Heart left ventricle (tissue), 13 donors: ENCODE data around the gene IPO11.

Experiments used
- CTCF ChIP-seq, 12 donors: fragments of 200-600 bp; sonication (generic) in 4 of 12; IDR thresholded peaks; one replicate each; pipeline versions ENCODE4 v1.5.0 to v1.8.0; 2018 to 2022; ENCODE audit warnings: antibody characterized with exemption in 12 of 12, mild to moderate bottlenecking in 5 of 12
- POLR2A ChIP-seq, 2 donors: fragments of 450-650 bp; IDR thresholded peaks; one replicate each; pipeline ENCODE4 v1.6.1; 2017; ENCODE audit warnings: antibody characterized with exemption in 2 of 2, mild to moderate bottlenecking in 2 of 2, moderate library complexity in 2 of 2
- donor health status: ischemic (EF 13 %, LVEDD 7.1; RV severe dilation, severe dysfunction).
- donor health status: DM: no; HTN: yes; CAD: no.
- donor health status: DM: no; HTN: no; CAD: no.
- donor health status: ischemic (EF 25% LVEDD 6.9; RV normal size, moderate dysfunction).
- donor health status: ischemic (EF 25% LVEDD 5.7; RV mildly dilated, moderate dysfunction).
- donor health status: ischemic (EF 35%, LVEDD 5.7; RV mildly dilated, moderate dysfunction).
- donor health status: nonischemic (EF 11% LVEDD 7.7; RV severe dilation, severe dysfunction).
- donor health status: DM: yes; HTN: yes; CAD: no.
- donor health status: PGD.
- donor health status: ischemic (EF 29% LVEDD 5.4; RV normal size, mild dysfunction).
- donor health status: nonischemic (EF 23%, LVEDD 6.1; RV moderate dilation, normal function).

GRCh38 chr5:62600560-62601252, 188.1 kb downstream of the IPO11 start:
- no peak for TF ChIP-seq CTCF (IDR thresholded peaks at IDR 0.05)
- no peak for TF ChIP-seq POLR2A (IDR thresholded peaks at IDR 0.05)
